DND-41 (cell line): ENCODE results near the gene ABCA13.

ENCODE experiments used
- ATAC-seq: fragments of 200-7000 bp; cut with Tn5 transposase; 3 replicates; pipeline ENCODE4 v1.9.1; 2021; ENCODE audit warnings: low read depth; ENCODE audit not compliant: insufficient read depth
- DNase-seq: peaks from one replicate; pipeline ENCODE4 v3.0.0-alpha.2; 2020
- H2AFZ ChIP-seq: 2 replicates; pipeline ENCODE4 v1.6.0; 2012; ENCODE audit warnings: low read depth, low read length
- H3K27ac ChIP-seq: 2 replicates; pipeline ENCODE4 v1.5.1; 2012; ENCODE audit warnings: low read length, inconsistent platforms
- H3K27me3 ChIP-seq: fragments of 200-600 bp; sonication (generic); 2 replicates; pipeline ENCODE4 v1.6.0; 2012; ENCODE audit warnings: low read length, mild to moderate bottlenecking, inconsistent platforms; ENCODE audit not compliant: insufficient read depth, poor library complexity
- H3K36me3 ChIP-seq: 2 replicates; pipeline ENCODE4 v1.5.1; 2012; ENCODE audit warnings: low read length, inconsistent platforms; ENCODE audit not compliant: insufficient read depth
- H3K4me1 ChIP-seq: 2 replicates; pipeline ENCODE4 v1.5.1; 2012; ENCODE audit warnings: mild to moderate bottlenecking, low read length; ENCODE audit not compliant: insufficient read depth
- H3K4me2 ChIP-seq: 2 replicates; pipeline ENCODE4 v1.6.0; 2012; ENCODE audit warnings: mild to moderate bottlenecking, moderate library complexity, low read length, inconsistent platforms; ENCODE audit not compliant: insufficient read depth
- H3K4me3 ChIP-seq, 2 experiments: fragments of 200-600 bp in 1 of 2; shearing (Covaris generic) in 1 of 2; 2 replicates each; pipeline ENCODE4 v1.5.1; 2012 to 2016; ENCODE audit warnings: inconsistent platforms in 2 of 2, low read length in 2 of 2, mild to moderate bottlenecking in 2 of 2, low read depth in 1 of 2, moderate library complexity in 1 of 2
- H3K79me2 ChIP-seq: 2 replicates; pipeline ENCODE4 v1.6.0; 2012; ENCODE audit warnings: low read length, inconsistent platforms; ENCODE audit not compliant: insufficient read depth
- H3K9ac ChIP-seq: 2 replicates; pipeline ENCODE4 v1.6.0; 2012; ENCODE audit warnings: low read depth, mild to moderate bottlenecking, inconsistent platforms, low read length, moderate library complexity
- H3K9me3 ChIP-seq: 2 replicates; pipeline ENCODE4 v1.5.1; 2012; ENCODE audit warnings: low read length, moderate library complexity, mild to moderate bottlenecking, inconsistent platforms; ENCODE audit not compliant: insufficient read depth, severe bottlenecking
- H4K20me1 ChIP-seq: 2 replicates; pipeline ENCODE4 v1.6.0; 2012; ENCODE audit warnings: low read length; ENCODE audit not compliant: insufficient read depth
- EZH2 ChIP-seq: IDR thresholded peaks from 3 replicates; pipeline ENCODE4 v1.6.1; 2012; ENCODE audit warnings: borderline replicate concordance, low read depth, mild to moderate bottlenecking, moderate library complexity, low read length, inconsistent platforms; ENCODE audit not compliant: severe bottlenecking
- TF ChIP-seq, protein P1 (sequence below): IDR thresholded peaks from 2 replicates; pipeline ENCODE4 v1.5.1; 2012; ENCODE audit warnings: borderline replicate concordance, low read length, moderate library complexity, mild to moderate bottlenecking; ENCODE audit not compliant: poor library complexity, severe bottlenecking; ENCODE audit errors: extremely low read depth

ABCA13 gene

DNA sequence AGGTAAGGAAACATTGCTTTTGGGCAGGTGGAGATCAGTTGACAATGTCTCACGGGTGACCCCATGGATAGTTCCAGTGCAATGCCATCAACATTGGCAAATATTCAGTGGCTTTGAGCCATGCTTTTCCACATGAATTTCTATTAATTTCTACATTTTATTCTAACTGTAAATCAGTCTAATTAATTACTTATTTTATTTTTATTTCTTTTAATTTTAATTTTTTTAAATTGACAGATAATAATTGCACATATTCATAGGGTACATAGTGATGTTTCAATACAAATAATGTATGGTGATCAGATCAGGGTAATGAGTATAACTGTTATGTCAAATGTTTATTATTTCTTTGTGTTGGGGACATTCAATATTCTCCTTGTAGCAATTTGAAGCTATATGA is 3.8 kb downstream of the ABCA13 start:
- ATAC-seq = no peak
- Histone ChIP-seq H3K27me3 (no peaks in the 10 kb centered on the region), H3K4me2 (no peak overlapping the region), H3K4me3 (no peak overlapping the region), H3K4me1 (no peaks in the 10 kb centered on the region), H3K36me3 (no peaks in the 10 kb centered on the region), H4K20me1 (no peaks in the 10 kb centered on the region), H3K9ac (no peak overlapping the region), H3K27ac (no peak overlapping the region), H2AFZ (no peak overlapping the region), H3K79me2 (no peaks in the 10 kb centered on the region), H3K9me3 (no peaks in the 10 kb centered on the region)
- no peak for TF ChIP-seq EZH2
- TF ChIP-seq, protein P1, sequence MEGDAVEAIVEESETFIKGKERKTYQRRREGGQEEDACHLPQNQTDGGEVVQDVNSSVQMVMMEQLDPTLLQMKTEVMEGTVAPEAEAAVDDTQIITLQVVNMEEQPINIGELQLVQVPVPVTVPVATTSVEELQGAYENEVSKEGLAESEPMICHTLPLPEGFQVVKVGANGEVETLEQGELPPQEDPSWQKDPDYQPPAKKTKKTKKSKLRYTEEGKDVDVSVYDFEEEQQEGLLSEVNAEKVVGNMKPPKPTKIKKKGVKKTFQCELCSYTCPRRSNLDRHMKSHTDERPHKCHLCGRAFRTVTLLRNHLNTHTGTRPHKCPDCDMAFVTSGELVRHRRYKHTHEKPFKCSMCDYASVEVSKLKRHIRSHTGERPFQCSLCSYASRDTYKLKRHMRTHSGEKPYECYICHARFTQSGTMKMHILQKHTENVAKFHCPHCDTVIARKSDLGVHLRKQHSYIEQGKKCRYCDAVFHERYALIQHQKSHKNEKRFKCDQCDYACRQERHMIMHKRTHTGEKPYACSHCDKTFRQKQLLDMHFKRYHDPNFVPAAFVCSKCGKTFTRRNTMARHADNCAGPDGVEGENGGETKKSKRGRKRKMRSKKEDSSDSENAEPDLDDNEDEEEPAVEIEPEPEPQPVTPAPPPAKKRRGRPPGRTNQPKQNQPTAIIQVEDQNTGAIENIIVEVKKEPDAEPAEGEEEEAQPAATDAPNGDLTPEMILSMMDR = no peak
- DNase-seq = no peak

DNA sequence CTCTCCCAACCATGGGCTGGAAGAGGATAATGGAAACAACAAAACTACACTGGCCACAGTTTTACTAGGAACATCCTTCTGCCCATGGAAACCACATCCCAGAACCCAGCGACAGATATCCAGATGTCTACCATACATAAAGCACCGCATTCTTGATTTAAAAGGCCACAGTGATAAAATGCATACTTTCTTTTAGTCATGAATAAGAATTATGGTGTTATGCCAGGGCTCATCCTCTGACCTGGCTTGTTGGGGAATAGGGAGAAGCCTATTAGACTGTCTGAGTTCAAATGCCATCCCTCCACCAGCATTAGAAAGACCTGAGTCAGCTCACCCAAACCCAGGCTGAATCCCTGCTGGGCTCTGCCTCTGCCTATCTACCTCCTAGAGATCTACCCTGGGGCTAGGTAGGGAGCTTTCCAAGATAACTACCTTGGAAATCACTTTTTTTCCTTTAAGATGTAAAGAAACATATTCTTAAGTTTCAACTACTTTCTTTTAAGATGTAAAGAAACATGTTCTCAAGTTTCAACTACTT is 5.2 kb downstream of the ABCA13 start:
- H3K9ac ChIP-seq = no peak overlapping the region
- no peaks in the 10 kb centered on the region for H3K36me3 ChIP-seq
- no peak for TF ChIP-seq EZH2
- TF ChIP-seq, protein P1 = no peak
- H3K4me2 ChIP-seq = no peak overlapping the region
- no peaks in the 10 kb centered on the region for H3K79me2 ChIP-seq
- H3K27me3 ChIP-seq = no peaks in the 10 kb centered on the region
- no peaks in the 10 kb centered on the region for H3K9me3 ChIP-seq
- no peak for ATAC-seq
- H3K4me1 ChIP-seq = no peaks in the 10 kb centered on the region
- H3K27ac ChIP-seq = no peak overlapping the region
- no peak overlapping the region for H3K4me3 ChIP-seq
- no peak overlapping the region for H2AFZ ChIP-seq
- DNase-seq = no peak
- H4K20me1 ChIP-seq = no peaks in the 10 kb centered on the region

DNA sequence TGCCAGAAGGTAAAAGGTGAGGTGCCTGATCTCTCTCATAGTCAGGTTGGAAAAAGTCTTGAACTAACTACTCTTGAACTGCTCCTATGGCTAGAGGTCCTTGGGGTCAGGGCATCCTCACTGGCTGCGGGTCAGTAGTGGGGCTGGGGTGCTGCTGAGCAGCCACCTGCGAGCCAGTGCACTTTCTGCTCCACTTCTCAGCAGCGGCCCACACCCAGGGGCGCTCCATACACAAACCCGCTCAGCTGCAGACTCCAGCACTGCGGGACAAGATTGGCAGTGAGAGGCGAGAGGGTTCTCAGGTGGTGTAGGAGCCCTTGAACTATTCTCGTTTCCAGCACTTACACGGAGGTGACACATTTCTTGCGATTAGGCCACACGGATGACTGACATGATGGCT is 6.0 kb downstream of the ABCA13 start:
- H3K27me3 ChIP-seq = no peaks in the 10 kb centered on the region
- DNase-seq = no peak
- no peak overlapping the region for H3K4me2 ChIP-seq
- no peak overlapping the region for H2AFZ ChIP-seq
- TF ChIP-seq, protein P1 = no peak
- no peak for TF ChIP-seq EZH2
- no peaks in the 10 kb centered on the region for H4K20me1 ChIP-seq
- ATAC-seq = no peak
- H3K36me3 ChIP-seq = no peaks in the 10 kb centered on the region
- no peaks in the 10 kb centered on the region for H3K4me1 ChIP-seq
- no peak overlapping the region for H3K4me3 ChIP-seq
- no peaks in the 10 kb centered on the region for H3K79me2 ChIP-seq
- no peak overlapping the region for H3K27ac ChIP-seq
- H3K9ac ChIP-seq = no peak overlapping the region
- H3K9me3 ChIP-seq = no peaks in the 10 kb centered on the region

DNA sequence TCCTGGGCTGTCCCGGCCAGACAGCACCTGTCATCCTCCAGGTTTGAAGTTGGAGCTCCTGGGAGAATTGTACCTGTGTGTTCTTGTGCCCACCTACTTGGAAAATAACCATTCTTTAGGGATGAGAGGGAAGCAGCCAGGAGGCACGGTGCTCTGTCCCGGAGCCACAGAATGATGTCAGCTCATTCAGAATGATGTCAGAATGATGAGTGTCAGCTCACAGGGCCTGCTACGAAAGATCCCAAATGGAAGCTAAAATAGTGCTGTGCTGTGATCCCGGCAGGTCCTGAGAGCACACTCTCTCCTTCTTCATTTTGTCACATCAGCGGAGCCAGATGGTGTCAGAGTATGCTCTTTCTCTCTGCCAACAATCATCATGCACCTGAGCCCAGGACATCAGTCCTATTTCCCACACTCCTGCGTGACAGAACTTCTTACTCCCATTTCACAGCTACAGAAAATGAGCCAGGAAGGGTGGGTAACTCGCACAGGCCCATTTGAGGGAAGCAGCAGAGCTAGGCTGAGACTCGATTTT is 8.3 kb downstream of the ABCA13 start:
- Histone ChIP-seq H3K9me3 (no peaks in the 10 kb centered on the region), H3K79me2 (no peaks in the 10 kb centered on the region), H3K27ac (no peak overlapping the region), H3K27me3 (no peaks in the 10 kb centered on the region), H3K4me1 (no peaks in the 10 kb centered on the region), H2AFZ (no peak overlapping the region), H4K20me1 (no peaks in the 10 kb centered on the region), H3K36me3 (no peaks in the 10 kb centered on the region), H3K4me2 (no peak overlapping the region), H3K4me3 (no peak overlapping the region), H3K9ac (no peak overlapping the region)
- ATAC-seq (no peak), DNase-seq (no peak)
- TF ChIP-seq, protein P1 = no peak
- no peak for TF ChIP-seq EZH2
